NCI-H1048 (cell line): ENCODE measurements around the gene RIPOR1.
A peak's percentile ranks its signal among the peaks of the same experiment; 100 is the strongest.
"Not testable (repeated sequence)": the region's sequence is repeated elsewhere in the genome, so short reads cannot be mapped to it uniquely, and the experiment has no call there.

Source experiments
- DNase-seq: peaks from one replicate; lab custom pipeline; 2025; lab: John Stamatoyannopoulos, UW

Gene RIPOR1

GRCh38 chr16:67528222-67528869 is at the start of gene RIPOR1:
Gene RIPOR1 (plus strand): TSS chr16:67528829. CDS start chr16:67538447, 9,618 bp downstream.
- DNase-seq = no peak

GRCh38 chr16:67480833-67481560 is 47.6 kb upstream of the RIPOR1 start, which contains the start of gene ATP6V0D1:
Gene ATP6V0D1 (minus strand): TSS chr16:67481157. CDS start chr16:67481086, 71 bp downstream.
- DNase-seq = peak; percentile 71

- DNase-seq = no peak
Measured at GRCh38 chr16:67481561-67482232, 46.9 kb upstream of the RIPOR1 start.

GRCh38 chr16:67482233-67482924 is 46.2 kb upstream of the RIPOR1 start:
- no peak for DNase-seq

GRCh38 chr16:67483150-67483549 is 45.5 kb upstream of the RIPOR1 start, which contains the start of gene AGRP:
Gene AGRP (minus strand): TSS chr16:67483547. CDS start chr16:67483398, 149 bp downstream.
- DNase-seq = no peak

- no peak for DNase-seq
Measured at GRCh38 chr16:67483731-67484525, 44.7 kb upstream of the RIPOR1 start.

- DNase-seq = no peak
Measured at GRCh38 chr16:67486805-67487204, 41.8 kb upstream of the RIPOR1 start.

- DNase-seq = not testable (repeated sequence)
Measured at GRCh38 chr16:67487561-67487960, 41.1 kb upstream of the RIPOR1 start.

- DNase-seq = no peak
Measured at GRCh38 chr16:67489401-67490083, 39.1 kb upstream of the RIPOR1 start.

- DNase-seq = no peak
Measured at GRCh38 chr16:67490335-67491096, 38.1 kb upstream of the RIPOR1 start.

GRCh38 chr16:67499106-67499505 is 29.5 kb upstream of the RIPOR1 start:
- no peak for DNase-seq

GRCh38 chr16:67504031-67505021 is 24.3 kb upstream of the RIPOR1 start:
- DNase-seq = no peak

- DNase-seq = no peak
Measured at GRCh38 chr16:67506468-67506867, 22.2 kb upstream of the RIPOR1 start.

GRCh38 chr16:67509016-67509415 is 19.6 kb upstream of the RIPOR1 start:
- DNase-seq = no peak

- DNase-seq = not testable (repeated sequence)
Measured at GRCh38 chr16:67513892-67514291, 14.7 kb upstream of the RIPOR1 start.

GRCh38 chr16:67514382-67514828 is 14.2 kb upstream of the RIPOR1 start:
- DNase-seq = peak; percentile 50

GRCh38 chr16:67516296-67517154 is 12.1 kb upstream of the RIPOR1 start:
- no peak for DNase-seq

GRCh38 chr16:67517155-67517445 is 11.5 kb upstream of the RIPOR1 start:
- DNase-seq = no peak
